Activated CD4-positive, alpha-beta T cell treated with anti-CD3 and anti-CD28 coated beads for 48 hours (primary cell): Measurements from ENCODE around the gene FBN1.

ENCODE experiments used
- DNase-seq: peaks from one replicate; pipeline ENCODE4 v3.0.0-alpha.2; 2020

Gene FBN1

GRCh38 chr15:48547286-48547685 is 98.2 kb downstream of the FBN1 start:
- no peak for DNase-seq

GRCh38 chr15:48546296-48546695 is 99.2 kb downstream of the FBN1 start:
- no peak for DNase-seq

DNA sequence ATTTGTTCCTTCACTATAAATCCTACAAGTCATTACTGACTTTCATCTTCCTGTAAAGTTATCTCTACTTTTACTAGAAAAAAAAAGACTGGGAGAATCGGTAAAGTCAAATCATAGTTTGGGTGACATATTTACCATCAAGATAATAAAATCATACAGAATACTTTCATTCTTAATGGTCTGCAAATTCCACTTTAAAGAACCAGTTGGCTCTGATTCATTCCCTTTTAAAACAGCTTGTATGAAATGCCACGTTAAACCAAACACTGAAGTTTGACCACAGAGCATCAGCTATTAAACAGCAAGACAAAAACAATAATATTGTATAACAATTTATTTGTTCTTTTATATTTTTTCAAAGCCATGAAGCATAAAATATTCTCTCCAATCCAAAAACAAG is 100.7 kb downstream of the FBN1 start:
- no peak for DNase-seq

GRCh38 chr15:48541341-48542278 is 103.9 kb downstream of the FBN1 start:
- DNase-seq = no peak

- no peak for DNase-seq
These were observed 104.8 kb downstream of the FBN1 start for GRCh38 chr15:48540756-48541155.

GRCh38 chr15:48538941-48539340 is 106.6 kb downstream of the FBN1 start:
- no peak for DNase-seq

- no peak for DNase-seq
These were observed 108.0 kb downstream of the FBN1 start for GRCh38 chr15:48537271-48538113.

DNA sequence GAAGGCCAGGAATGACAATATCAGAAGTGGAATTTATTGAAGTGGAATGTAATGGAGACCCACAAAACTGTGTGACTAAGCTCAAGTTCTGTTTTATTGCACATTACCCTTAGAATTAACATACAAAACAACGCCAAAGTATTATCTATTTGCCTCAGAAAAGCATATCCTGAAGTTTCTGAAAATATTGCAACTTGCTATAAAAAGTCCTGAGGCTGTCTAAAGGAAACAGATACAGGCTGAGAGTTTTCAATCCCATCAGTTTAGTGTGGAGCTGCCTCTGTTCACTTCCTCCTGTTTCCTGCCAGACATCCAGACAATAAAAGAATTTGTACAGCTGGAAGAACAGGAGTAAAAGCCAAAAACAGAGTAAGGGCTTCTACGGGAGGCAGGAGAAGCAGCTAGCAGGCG is 108.8 kb downstream of the FBN1 start:
- no peak for DNase-seq

GRCh38 chr15:48533982-48534381 is 111.5 kb downstream of the FBN1 start:
- no peak for DNase-seq

DNA sequence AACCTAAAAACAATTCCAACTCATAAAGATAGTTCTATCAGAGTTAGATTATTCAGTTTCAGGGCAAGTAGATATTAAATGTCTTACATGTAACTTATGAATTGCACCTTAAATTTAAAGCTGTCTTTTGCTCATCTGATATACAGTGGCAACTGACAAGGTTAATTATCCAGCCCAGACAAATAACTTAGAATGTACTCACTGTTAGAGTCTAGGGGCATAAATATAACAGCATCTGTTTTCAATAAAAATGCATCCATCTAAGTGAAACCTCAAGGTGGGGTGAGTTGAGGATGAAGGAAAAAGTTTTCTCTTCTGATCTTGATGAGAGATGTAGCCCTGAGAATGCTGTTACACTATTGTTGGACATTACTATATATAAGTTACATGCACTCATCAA is 112.6 kb downstream of the FBN1 start:
- DNase-seq = no peak

GRCh38 chr15:48530528-48530927 is 115.0 kb downstream of the FBN1 start:
- DNase-seq = no peak

- DNase-seq = no peak
These were observed 116.6 kb downstream of the FBN1 start for GRCh38 chr15:48528921-48529320.

DNA sequence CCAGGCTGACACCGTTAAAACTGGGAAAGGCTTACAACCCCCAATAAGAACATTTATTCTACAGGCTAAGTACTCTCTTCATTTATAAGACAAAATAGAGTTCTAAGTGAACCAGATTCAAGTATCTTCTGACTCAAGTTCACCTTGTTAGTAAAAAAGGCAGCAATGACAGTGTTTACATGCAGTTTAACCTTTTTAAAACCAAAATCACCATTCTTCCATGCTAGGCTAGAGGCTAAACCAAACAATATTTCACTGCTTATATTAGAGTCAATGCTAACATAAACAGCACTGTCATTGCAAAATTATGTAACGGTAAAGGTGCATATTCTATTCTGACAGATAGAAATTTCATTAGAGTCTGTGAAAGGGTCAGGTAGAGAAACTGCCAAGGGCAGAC is 118.0 kb downstream of the FBN1 start:
- DNase-seq = no peak

- no peak for DNase-seq
These were observed 122.6 kb downstream of the FBN1 start for GRCh38 chr15:48522911-48523310.

DNA sequence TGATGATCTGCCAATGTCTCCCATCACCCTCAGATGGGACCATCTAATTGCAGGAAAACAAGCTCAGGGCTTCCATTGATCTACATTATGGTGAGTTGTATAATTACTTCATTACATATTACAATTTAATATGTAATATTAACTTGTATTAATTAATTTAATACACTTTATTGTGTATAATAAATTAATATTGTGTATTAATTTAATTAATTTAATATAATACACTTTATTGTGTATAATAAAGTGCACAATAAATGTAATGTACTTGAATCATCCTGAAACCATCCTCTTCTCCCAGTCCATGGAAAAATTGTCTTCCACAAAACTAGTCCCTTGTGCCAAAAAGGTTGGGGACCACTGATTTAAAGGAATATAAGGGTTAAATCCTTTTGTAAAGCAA is 123.4 kb downstream of the FBN1 start:
- DNase-seq = no peak

DNA sequence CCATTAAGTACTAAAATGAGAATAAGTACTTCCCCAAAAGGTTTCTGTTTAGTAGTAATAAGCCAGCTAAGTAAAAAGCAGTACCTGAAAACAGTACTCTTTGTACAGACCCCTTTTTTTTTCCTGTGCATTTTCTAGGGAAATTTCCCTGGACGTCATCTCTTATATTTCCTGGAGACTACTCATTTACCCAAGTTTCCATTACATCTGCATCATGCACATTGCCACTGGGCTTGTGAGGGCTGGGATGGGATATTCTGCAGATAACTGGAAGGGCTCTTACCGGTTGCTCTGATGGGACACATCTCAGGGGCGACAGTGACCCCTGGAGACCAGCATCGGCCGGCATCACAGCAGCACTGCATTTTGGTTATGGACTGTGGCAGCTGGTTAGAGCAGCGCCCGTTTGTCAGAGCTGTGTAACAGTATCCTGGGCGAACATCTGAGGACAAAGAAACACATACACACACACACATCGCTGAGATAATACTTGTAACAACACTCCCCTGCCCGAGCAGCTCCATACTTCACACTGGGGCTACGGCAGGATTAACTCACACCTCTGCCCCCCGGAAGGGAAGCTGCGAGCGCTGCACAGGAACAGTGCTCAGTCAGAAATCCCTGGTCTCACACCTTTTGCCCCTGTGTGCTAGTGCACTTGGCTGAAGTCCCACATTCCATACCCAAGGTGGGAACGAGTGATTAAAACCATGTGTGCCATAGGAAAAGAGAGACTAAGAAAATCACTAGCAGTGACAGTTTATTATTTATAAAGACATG is 124.9 kb downstream of the FBN1 start:
- no peak for DNase-seq

DNA sequence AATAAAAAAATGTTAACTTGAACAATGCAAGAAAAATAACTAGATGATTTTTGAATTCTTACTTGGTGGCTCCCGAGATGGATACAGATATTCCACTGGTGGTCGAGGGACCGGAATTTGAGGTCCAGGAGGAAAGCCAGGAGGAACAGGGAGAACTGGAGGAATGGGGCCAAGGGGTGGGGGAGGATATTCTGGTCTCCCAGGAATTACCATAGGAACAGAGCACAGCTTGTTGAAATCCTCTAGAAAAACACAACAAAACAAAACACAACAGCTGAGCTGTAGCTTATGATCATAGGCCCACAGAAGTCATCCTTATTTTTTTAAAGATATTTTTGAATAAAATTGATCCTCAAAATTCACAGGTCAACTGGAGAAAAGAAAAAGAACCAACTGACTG is 129.4 kb downstream of the FBN1 start:
- no peak for DNase-seq

DNA sequence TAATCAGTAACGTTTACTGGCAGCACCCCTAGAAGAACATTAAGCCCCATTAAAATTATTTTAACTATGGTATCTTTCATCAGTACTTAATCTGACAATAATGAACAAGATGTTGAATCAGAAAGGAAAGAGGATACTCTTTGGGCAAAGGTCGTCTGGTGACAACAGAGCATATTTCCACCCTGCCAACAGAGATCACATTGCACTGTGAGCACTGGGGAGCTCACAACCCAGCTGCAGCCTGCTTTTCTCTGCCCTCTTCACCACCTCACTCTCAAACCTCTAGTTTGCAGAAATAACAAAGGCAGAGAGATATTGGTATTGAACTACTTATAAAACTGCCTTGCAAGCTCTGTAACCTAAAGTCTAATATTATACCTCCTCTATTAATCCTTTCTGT is 130.0 kb downstream of the FBN1 start:
- no peak for DNase-seq

GRCh38 chr15:48514103-48514816 is 131.2 kb downstream of the FBN1 start:
- no peak for DNase-seq

DNA sequence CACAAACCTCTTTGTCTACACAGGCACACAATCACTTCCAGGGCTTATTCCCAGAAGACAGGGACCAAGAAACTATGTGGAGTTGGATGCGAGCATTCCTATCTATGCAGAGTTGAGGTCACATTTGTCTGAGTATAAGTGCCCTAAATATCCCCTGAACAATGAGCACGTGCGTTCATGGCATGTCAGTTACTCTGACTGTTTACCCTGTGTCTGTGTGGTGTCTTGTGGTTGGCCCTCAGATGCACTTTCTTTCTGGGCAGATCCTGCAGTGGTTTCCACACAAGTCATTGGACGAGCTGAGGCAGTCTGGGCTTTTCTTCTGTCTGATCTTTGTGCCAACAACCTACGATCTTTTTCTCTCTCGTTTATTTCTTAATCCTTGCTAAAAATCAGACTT is 134.5 kb downstream of the FBN1 start:
- no peak for DNase-seq

DNA sequence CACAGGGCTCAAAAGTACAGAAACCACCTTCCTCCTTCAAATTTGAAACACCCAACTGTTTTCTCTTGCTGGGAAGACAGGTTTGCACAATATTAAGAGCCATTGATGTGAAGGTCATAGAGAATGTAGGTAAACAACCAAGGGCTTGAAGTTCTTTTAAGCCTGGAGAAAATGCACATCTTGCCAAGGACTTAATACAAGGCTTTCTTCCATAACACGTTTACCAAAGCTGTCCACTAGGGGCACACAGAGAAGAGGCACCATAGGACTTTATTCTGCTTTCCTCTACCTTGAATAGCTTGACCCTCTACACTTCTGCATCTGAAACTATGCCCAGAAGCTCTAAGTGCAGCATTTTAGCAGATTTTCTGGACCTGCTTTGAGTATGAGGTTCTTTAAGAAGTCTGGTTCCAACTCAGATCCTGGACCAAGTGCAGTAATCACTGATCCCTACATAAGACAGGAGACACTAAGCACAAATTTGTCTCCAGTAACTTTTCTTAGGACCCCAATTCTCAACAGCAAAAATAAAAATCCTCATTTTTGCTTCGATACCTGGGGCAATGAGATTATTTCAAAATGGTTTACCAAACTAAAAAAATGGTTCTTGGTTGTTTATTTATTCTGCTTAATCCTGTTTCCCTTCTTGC is 138.0 kb downstream of the FBN1 start:
- DNase-seq = peak; percentile 21

- DNase-seq = no peak
These were observed 140.4 kb downstream of the FBN1 start for GRCh38 chr15:48505067-48505466.
